GM23338 (cell line): ENCODE data around the gene ALDH3A2. TPM values are rescaled to one million over a fixed set of nuclear protein-coding genes. Genes with fewer than 3 reads are reported as not detected.

Source experiments
- ATAC-seq: fragments of 200-7000 bp; cut with Tn5 transposase; 3 replicates; pipeline ENCODE4 v1.9.1; 2020
- DNase-seq: peaks from one replicate; pipeline ENCODE4 v3.0.0-alpha.2; 2015; ENCODE audit warnings: low spot score
- H2AFZ ChIP-seq: fragments of 200-600 bp; sonication (generic); 2 replicates; pipeline ENCODE4 v1.8.0; 2016; ENCODE audit warnings: antibody characterized with exemption, mild to moderate bottlenecking, moderate library complexity
- H3F3A ChIP-seq: fragments of 200-600 bp; sonication (generic); replicated peaks from 2 replicates; pipeline ENCODE4 v1.8.0; 2017; ENCODE audit warnings: antibody characterized with exemption, mixed run types, low read depth
- H3K27ac ChIP-seq: fragments of 200-600 bp; sonication (generic); 2 replicates; pipeline ENCODE4 v1.6.1; 2016; ENCODE audit warnings: low read depth
- H3K27me3 ChIP-seq: fragments of 200-600 bp; sonication (generic); 2 replicates; pipeline ENCODE4 v1.8.0; 2016; ENCODE audit warnings: mild to moderate bottlenecking, mixed run types, moderate library complexity; ENCODE audit not compliant: insufficient read depth
- H3K36me3 ChIP-seq: fragments of 200-600 bp; sonication (generic); 2 replicates; pipeline ENCODE4 v1.8.0; 2016; ENCODE audit warnings: mild to moderate bottlenecking; ENCODE audit not compliant: insufficient read depth
- H3K4me1 ChIP-seq: fragments of 200-600 bp; sonication (generic); 2 replicates; pipeline ENCODE4 v1.8.0; 2016; ENCODE audit warnings: mild to moderate bottlenecking, moderate library complexity; ENCODE audit not compliant: insufficient read depth
- H3K4me2 ChIP-seq: fragments of 200-600 bp; sonication (generic); 2 replicates; pipeline ENCODE4 v1.7.1; 2017; ENCODE audit warnings: mixed run types
- H3K4me3 ChIP-seq: fragments of 200-600 bp; sonication (generic); 2 replicates; pipeline ENCODE4 v1.6.1; 2016; ENCODE audit warnings: mixed run types
- H3K79me2 ChIP-seq: fragments of 200-600 bp; sonication (generic); replicated peaks from 2 replicates; pipeline ENCODE4 v1.8.0; 2017; ENCODE audit warnings: mild to moderate bottlenecking; ENCODE audit not compliant: insufficient read depth
- H3K9me2 ChIP-seq: fragments of 200-600 bp; sonication (generic); 2 replicates; pipeline ENCODE4 v1.8.0; 2017; ENCODE audit not compliant: insufficient read depth
- H4K20me1 ChIP-seq: fragments of 200-600 bp; sonication (generic); replicated peaks from 2 replicates; pipeline ENCODE4 v1.8.0; 2017; ENCODE audit warnings: mild to moderate bottlenecking; ENCODE audit not compliant: insufficient read depth
- H3K27ac Mint-ChIP-seq: 2 replicates; pipeline ENCODE4 v1.8.0; 2020; ENCODE audit warnings: inconsistent platforms, mild to moderate bottlenecking, moderate library complexity, mixed read lengths
- H3K27me3 Mint-ChIP-seq: 3 replicates; pipeline ENCODE4 v1.8.0; 2022; ENCODE audit warnings: low read depth, mild to moderate bottlenecking, moderate library complexity, mixed read lengths, inconsistent platforms; ENCODE audit not compliant: insufficient read depth, poor library complexity
- H3K36me3 Mint-ChIP-seq: 3 replicates; pipeline ENCODE4 v1.8.0; 2021; ENCODE audit warnings: low read depth, mild to moderate bottlenecking, inconsistent platforms, moderate library complexity, mixed read lengths
- H3K4me1 Mint-ChIP-seq: 3 replicates; pipeline ENCODE4 v1.8.0; 2020; ENCODE audit warnings: mild to moderate bottlenecking, inconsistent platforms, mixed read lengths
- H3K4me3 Mint-ChIP-seq: 3 replicates; pipeline ENCODE4 v1.8.0; 2021; ENCODE audit warnings: moderate library complexity, mild to moderate bottlenecking, inconsistent platforms, mixed read lengths
- H3K9me3 Mint-ChIP-seq: 3 replicates; pipeline ENCODE4 v1.8.0; 2020; ENCODE audit warnings: moderate library complexity, mild to moderate bottlenecking, inconsistent platforms, mixed read lengths
- CREB1 ChIP-seq: fragments of 250-450 bp; sonication (Bioruptor Pico); IDR thresholded peaks from 2 replicates; pipeline ENCODE4 v1.5.0; 2020; ENCODE audit warnings: low read depth, mild to moderate bottlenecking, moderate library complexity
- ETS1 ChIP-seq: IDR thresholded peaks from 2 replicates; pipeline ENCODE4 v1.6.1; 2016; ENCODE audit warnings: antibody characterized with exemption
- EZH2 ChIP-seq: fragments of 200-600 bp; sonication (generic); IDR thresholded peaks from one replicate; pipeline ENCODE4 v1.8.0; 2017; ENCODE audit warnings: antibody characterized with exemption, mild to moderate bottlenecking, low read depth; ENCODE audit not compliant: unreplicated experiment
- EZH2phosphoT487 ChIP-seq: fragments of 200-600 bp; sonication (generic); IDR thresholded peaks from one replicate; pipeline ENCODE4 v1.8.1; 2018; ENCODE audit warnings: antibody characterized with exemption; ENCODE audit not compliant: unreplicated experiment
- JUNB ChIP-seq: IDR thresholded peaks from one replicate; pipeline ENCODE4 v1.6.1; 2016; ENCODE audit warnings: antibody characterized with exemption; ENCODE audit not compliant: unreplicated experiment
- NANOG ChIP-seq: IDR thresholded peaks from 2 replicates; pipeline ENCODE4 v1.6.1; 2016; ENCODE audit warnings: antibody characterized with exemption, borderline replicate concordance
- POLR2AphosphoS5 ChIP-seq: IDR thresholded peaks from 2 replicates; pipeline ENCODE4 v1.6.1; 2016; ENCODE audit warnings: antibody characterized with exemption, low read depth
- REST ChIP-seq: IDR thresholded peaks from one replicate; pipeline ENCODE4 v1.6.1; 2018; ENCODE audit warnings: antibody characterized with exemption; ENCODE audit not compliant: unreplicated experiment
- STAT1 ChIP-seq: IDR thresholded peaks from one replicate; pipeline ENCODE4 v1.6.1; 2016; ENCODE audit warnings: antibody characterized with exemption; ENCODE audit not compliant: unreplicated experiment
- ZNF114 ChIP-seq: fragments of 250-450 bp; sonication (Bioruptor Pico); IDR thresholded peaks from 2 replicates; pipeline ENCODE4 v1.5.0; 2020; ENCODE audit warnings: mild to moderate bottlenecking, moderate library complexity
- ZNF331 ChIP-seq: fragments of 250-450 bp; sonication (Bioruptor Pico); IDR thresholded peaks from 2 replicates; pipeline ENCODE4 v1.5.0; 2020; ENCODE audit warnings: low read depth, mild to moderate bottlenecking, moderate library complexity
- ZNF462 ChIP-seq: fragments of 250-450 bp; sonication (Bioruptor Pico); IDR thresholded peaks from 2 replicates; pipeline ENCODE4 v1.5.0; 2020; ENCODE audit warnings: mild to moderate bottlenecking, moderate library complexity
- polyA plus RNA-seq: library from polyadenylated mRNA; unstranded; fragments of >200 nt; fragmentation: Nextera tagmentation; extraction: Ambion mirVana; gene quantifications from 2 replicates; pipeline ENCODE4 v1.2.1, GENCODE V29; 2016
- total RNA-seq: library from RNA; depleted of rRNA; stranded (reverse); fragments of >200 nt; shearing (Covaris generic); gene quantifications from 2 replicates; pipeline ENCODE4 v1.2.3, GENCODE V29; 2014

Gene ALDH3A2
- total and polyA plus RNA-seq, 2 experiments from 2014 or later = 31.3 to 159 TPM

GRCh38 chr17:19660219-19660870 is 11.8 kb downstream of the ALDH3A2 start:
- Mint-ChIP-seq H3K4me3 (no peak overlapping the region), H3K27ac (no peak overlapping the region), H3K4me1 (peaks cover 18% of the 10 kb centered on the region), H3K27me3 (no peaks in the 10 kb centered on the region), H3K36me3 (peaks cover 59% of the 10 kb centered on the region), H3K9me3 (peaks cover 5% of the 10 kb centered on the region)
- Histone ChIP-seq H3K4me3 (no peak overlapping the region), H3K27me3 (no peaks in the 10 kb centered on the region), H3K4me1 (peaks cover 16% of the 10 kb centered on the region; the same call in 1 of the 2 replicates), H3K9me2 (0 out of 2 replicates have a peak, but pooled peaks cover 4% of the 10 kb centered on the region), H4K20me1 (peaks cover 9% of the 10 kb centered on the region), H3K27ac (no peak overlapping the region), H3K36me3 (peaks cover 9% of the 10 kb centered on the region), H3K4me2 (no peak overlapping the region), H3F3A (no peaks in the 10 kb centered on the region), H2AFZ (no peak overlapping the region), H3K79me2 (peaks cover 16% of the 10 kb centered on the region)
- no peak for TF ChIP-seq ETS1
- no peak for TF ChIP-seq ZNF462
- TF ChIP-seq NANOG = no peak
- TF ChIP-seq ZNF331 = no peak
- no peak for TF ChIP-seq ZNF114 (CRISPR knock-in tag)
- no peak for TF ChIP-seq JUNB
- no peak for TF ChIP-seq REST
- TF ChIP-seq STAT1 = no peak
- TF ChIP-seq POLR2AphosphoS5 = no peak
- TF ChIP-seq EZH2phosphoT487 = no peak
- TF ChIP-seq EZH2 = no peak
- no peak for TF ChIP-seq CREB1 (CRISPR knock-in tag)
- ATAC-seq (no peak), DNase-seq (no peak)
